Liver (tissue), 9 donors: ENCODE data around the gene APOBEC3G. TPM values are rescaled to one million over a fixed set of nuclear protein-coding genes. Genes with fewer than 3 reads are reported as not detected.

Experiments used
- DNase-seq: peaks from one replicate; pipeline ENCODE4 v3.0.0-alpha.2; 2017; ENCODE audit warnings: low spot score
- H3K27ac ChIP-seq, 2 donors: one replicate each; pipeline ENCODE4 v1.7.0; 2013; ENCODE audit warnings: inconsistent platforms in 2 of 2, low read length in 2 of 2, control low read depth in 1 of 2, low read depth in 1 of 2, mild to moderate bottlenecking in 1 of 2
- H3K27me3 ChIP-seq, 4 donors: one replicate each; pipeline versions ENCODE4 v1.6.1 to v1.7.0; 2013; ENCODE audit warnings: low read length in 3 of 4, inconsistent platforms in 1 of 4, mild to moderate bottlenecking in 1 of 4, moderate library complexity in 1 of 4; ENCODE audit not compliant: control insufficient read depth in 4 of 4, insufficient read depth in 4 of 4
- H3K36me3 ChIP-seq, 4 donors: one replicate each; pipeline versions ENCODE4 v1.6.1 to v1.7.0; 2013; ENCODE audit warnings: low read length in 3 of 4, mild to moderate bottlenecking in 3 of 4, low read depth in 1 of 4, moderate library complexity in 1 of 4; ENCODE audit not compliant: control insufficient read depth in 4 of 4, insufficient read depth in 3 of 4
- H3K4me1 ChIP-seq, 4 donors: one replicate each; pipeline versions ENCODE4 v1.6.1 to v1.7.0; 2013; ENCODE audit warnings: low read length in 3 of 4, mild to moderate bottlenecking in 3 of 4, moderate library complexity in 1 of 4; ENCODE audit not compliant: control insufficient read depth in 4 of 4, insufficient read depth in 4 of 4
- H3K4me3 ChIP-seq, 3 donors: one replicate each; pipeline versions ENCODE4 v1.6.1 to v1.7.0; 2013; ENCODE audit warnings: low read length in 3 of 3, control low read depth in 1 of 3, low read depth in 1 of 3, mild to moderate bottlenecking in 1 of 3
- H3K9ac ChIP-seq, 2 donors: one replicate each; pipeline ENCODE4 v1.7.0; 2013; ENCODE audit warnings: low read length in 2 of 2, mild to moderate bottlenecking in 2 of 2, moderate library complexity in 2 of 2, control low read depth in 1 of 2, low read depth in 1 of 2
- H3K9me3 ChIP-seq, 4 donors: one replicate each; pipeline versions ENCODE4 v1.6.1 to v1.7.0; 2013; ENCODE audit warnings: low read length in 3 of 4; ENCODE audit not compliant: control insufficient read depth in 4 of 4
- ATF3 ChIP-seq: IDR thresholded peaks from 2 replicates; pipeline ENCODE4 v1.6.1; 2016; ENCODE audit warnings: antibody characterized with exemption
- EGR1 ChIP-seq, 2 donors: IDR thresholded peaks; 2 replicates each; pipeline ENCODE4 v1.6.1; 2016 to 2018; ENCODE audit warnings: antibody characterized with exemption in 2 of 2, low read depth in 2 of 2
- FOXA1 ChIP-seq: IDR thresholded peaks from 2 replicates; pipeline ENCODE4 v1.6.1; 2016; ENCODE audit warnings: antibody characterized with exemption
- FOXA2 ChIP-seq: IDR thresholded peaks from 2 replicates; pipeline ENCODE4 v1.6.1; 2016; ENCODE audit warnings: antibody characterized with exemption
- HNF4A ChIP-seq, 2 donors: conservative IDR thresholded peaks; 2 replicates each; pipeline ENCODE4 v1.6.1; 2016; ENCODE audit warnings: antibody characterized with exemption in 2 of 2, mild to moderate bottlenecking in 2 of 2
- HNF4G ChIP-seq: IDR thresholded peaks from 2 replicates; pipeline ENCODE4 v1.6.1; 2016; ENCODE audit warnings: antibody characterized with exemption
- JUND ChIP-seq, 2 donors: IDR thresholded peaks; 2 replicates each; pipeline ENCODE4 v1.6.1; 2016; ENCODE audit warnings: antibody characterized with exemption in 2 of 2
- NR2F2 ChIP-seq: IDR thresholded peaks from 2 replicates; pipeline ENCODE4 v1.6.1; 2016; ENCODE audit warnings: antibody characterized with exemption
- RAD21 ChIP-seq, 2 donors: IDR thresholded peaks; 2 replicates each; pipeline ENCODE4 v1.6.1; 2016; ENCODE audit warnings: antibody characterized with exemption in 2 of 2, mild to moderate bottlenecking in 2 of 2
- REST ChIP-seq: IDR thresholded peaks from 2 replicates; pipeline ENCODE4 v1.6.1; 2016; ENCODE audit warnings: antibody characterized with exemption, mild to moderate bottlenecking
- RXRA ChIP-seq, 2 donors: IDR thresholded peaks; 2 replicates each; pipeline ENCODE4 v1.6.1; 2017 to 2018; ENCODE audit warnings: antibody characterized with exemption in 2 of 2, mild to moderate bottlenecking in 1 of 2
- SP1 ChIP-seq: IDR thresholded peaks from 2 replicates; pipeline ENCODE4 v1.6.1; 2018; ENCODE audit warnings: antibody characterized with exemption, mild to moderate bottlenecking
- TAF1 ChIP-seq: conservative IDR thresholded peaks from 2 replicates; pipeline ENCODE4 v1.6.1; 2016; ENCODE audit warnings: antibody characterized with exemption, mild to moderate bottlenecking
- WGBS: extraction: QIAGEN DNeasy Blood & Tissue Kit; methylation state at CpG from one replicate; pipeline ENCODE4 v1.1.7; 2013; 5-methylcytosine and 5-hydroxymethylcytosine counted together
- polyA plus RNA-seq, 2 donors: library from polyadenylated mRNA; stranded (reverse) in 1 of 2; unstranded in 1 of 2; fragments of 200-250 nt in 1 of 2; fragments of >200 nt in 1 of 2; fragmentation: Nextera tagmentation in 1 of 2; extraction: Ambion mirVana in 1 of 2; gene quantifications; one replicate each; pipeline versions ENCODE4 v1.2.1 to v1.2.3, GENCODE V29; 2013 to 2015
- total RNA-seq, 2 donors: library from RNA; depleted of rRNA; stranded (reverse); fragments of >200 nt; gene quantifications; one replicate each; pipeline ENCODE4 v1.2.3, GENCODE V29; 2014
- TF ChIP-seq, protein P1 (sequence below): IDR thresholded peaks from 2 replicates; pipeline ENCODE4 v1.6.1; 2016; ENCODE audit warnings: antibody characterized with exemption
- TF ChIP-seq, protein P2 (sequence below): IDR thresholded peaks from 2 replicates; pipeline ENCODE4 v1.6.1; 2016; ENCODE audit warnings: antibody characterized with exemption
- TF ChIP-seq, protein P3 (sequence below): fragments of 150-350 bp; IDR thresholded peaks from 2 replicates; pipeline ENCODE4 v1.5.1; 2017; ENCODE audit warnings: improper control_type of control experiment, low read depth, low read length; ENCODE audit not compliant: missing input control
- donor health status: healthy.
- donor health status: healthy.
- donor health status: healthy.
- donor health status: healthy.
- donor health status: healthy.

Gene APOBEC3G
- total and polyA plus RNA-seq, 4 donors: 1.9 to 9.2 (median 2.9) TPM

GRCh38 chr22:39098576-39098975 is 21.5 kb downstream of the APOBEC3G start:
- Histone ChIP-seq H3K4me3 (no peak overlapping the region), H3K9ac (no peak overlapping the region), H3K9me3 (no peaks in the 10 kb centered on the region), H3K4me1 (peaks cover 0 to 2% (median 0%) of the 10 kb centered on the region in 4 donors), H3K36me3 (no peaks in the 10 kb centered on the region), H3K27me3 (no peaks in the 10 kb centered on the region), H3K27ac (no peak overlapping the region)
- TF ChIP-seq, protein P1, sequence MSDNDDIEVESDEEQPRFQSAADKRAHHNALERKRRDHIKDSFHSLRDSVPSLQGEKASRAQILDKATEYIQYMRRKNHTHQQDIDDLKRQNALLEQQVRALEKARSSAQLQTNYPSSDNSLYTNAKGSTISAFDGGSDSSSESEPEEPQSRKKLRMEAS: no peak
- no peak for TF ChIP-seq TAF1
- no peak for TF ChIP-seq FOXA2
- TF ChIP-seq, protein P2, sequence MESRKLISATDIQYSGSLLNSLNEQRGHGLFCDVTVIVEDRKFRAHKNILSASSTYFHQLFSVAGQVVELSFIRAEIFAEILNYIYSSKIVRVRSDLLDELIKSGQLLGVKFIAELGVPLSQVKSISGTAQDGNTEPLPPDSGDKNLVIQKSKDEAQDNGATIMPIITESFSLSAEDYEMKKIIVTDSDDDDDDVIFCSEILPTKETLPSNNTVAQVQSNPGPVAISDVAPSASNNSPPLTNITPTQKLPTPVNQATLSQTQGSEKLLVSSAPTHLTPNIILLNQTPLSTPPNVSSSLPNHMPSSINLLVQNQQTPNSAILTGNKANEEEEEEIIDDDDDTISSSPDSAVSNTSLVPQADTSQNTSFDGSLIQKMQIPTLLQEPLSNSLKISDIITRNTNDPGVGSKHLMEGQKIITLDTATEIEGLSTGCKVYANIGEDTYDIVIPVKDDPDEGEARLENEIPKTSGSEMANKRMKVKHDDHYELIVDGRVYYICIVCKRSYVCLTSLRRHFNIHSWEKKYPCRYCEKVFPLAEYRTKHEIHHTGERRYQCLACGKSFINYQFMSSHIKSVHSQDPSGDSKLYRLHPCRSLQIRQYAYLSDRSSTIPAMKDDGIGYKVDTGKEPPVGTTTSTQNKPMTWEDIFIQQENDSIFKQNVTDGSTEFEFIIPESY: no peak
- no peak for TF ChIP-seq NR2F2
- no peak for TF ChIP-seq REST
- TF ChIP-seq, protein P3, sequence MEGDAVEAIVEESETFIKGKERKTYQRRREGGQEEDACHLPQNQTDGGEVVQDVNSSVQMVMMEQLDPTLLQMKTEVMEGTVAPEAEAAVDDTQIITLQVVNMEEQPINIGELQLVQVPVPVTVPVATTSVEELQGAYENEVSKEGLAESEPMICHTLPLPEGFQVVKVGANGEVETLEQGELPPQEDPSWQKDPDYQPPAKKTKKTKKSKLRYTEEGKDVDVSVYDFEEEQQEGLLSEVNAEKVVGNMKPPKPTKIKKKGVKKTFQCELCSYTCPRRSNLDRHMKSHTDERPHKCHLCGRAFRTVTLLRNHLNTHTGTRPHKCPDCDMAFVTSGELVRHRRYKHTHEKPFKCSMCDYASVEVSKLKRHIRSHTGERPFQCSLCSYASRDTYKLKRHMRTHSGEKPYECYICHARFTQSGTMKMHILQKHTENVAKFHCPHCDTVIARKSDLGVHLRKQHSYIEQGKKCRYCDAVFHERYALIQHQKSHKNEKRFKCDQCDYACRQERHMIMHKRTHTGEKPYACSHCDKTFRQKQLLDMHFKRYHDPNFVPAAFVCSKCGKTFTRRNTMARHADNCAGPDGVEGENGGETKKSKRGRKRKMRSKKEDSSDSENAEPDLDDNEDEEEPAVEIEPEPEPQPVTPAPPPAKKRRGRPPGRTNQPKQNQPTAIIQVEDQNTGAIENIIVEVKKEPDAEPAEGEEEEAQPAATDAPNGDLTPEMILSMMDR: no peak
- TF ChIP-seq EGR1 (IDR thresholded peaks at IDR 0.05; ENCODE audit: low read depth in 2 of 2): no peak
- no peak for TF ChIP-seq RAD21 (IDR thresholded peaks at IDR 0.05)
- no peak for TF ChIP-seq HNF4G
- TF ChIP-seq ATF3: no peak
- no peak for TF ChIP-seq JUND (IDR thresholded peaks at IDR 0.05)
- no peak for TF ChIP-seq SP1
- no peak for TF ChIP-seq FOXA1
- TF ChIP-seq HNF4A (conservative IDR thresholded peaks at IDR 0.05): no peak
- no peak for TF ChIP-seq RXRA (IDR thresholded peaks at IDR 0.05)
- 81% methylated on average over 8 of the region's 8 CpGs for WGBS
- no peak for DNase-seq

DNA sequence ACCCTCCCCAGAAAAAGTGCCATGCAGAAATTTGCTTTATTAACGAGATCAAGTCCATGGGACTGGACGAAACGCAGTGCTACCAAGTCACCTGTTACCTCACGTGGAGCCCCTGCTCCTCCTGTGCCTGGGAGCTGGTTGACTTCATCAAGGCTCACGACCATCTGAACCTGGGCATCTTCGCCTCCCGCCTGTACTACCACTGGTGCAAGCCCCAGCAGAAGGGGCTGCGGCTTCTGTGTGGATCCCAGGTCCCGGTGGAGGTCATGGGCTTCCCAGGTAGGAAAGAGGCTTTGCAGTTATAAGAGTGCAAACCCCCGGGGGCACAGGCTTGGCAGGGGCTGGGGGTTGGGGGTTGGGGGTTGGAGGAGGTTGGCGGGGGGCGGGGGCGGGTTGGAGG is 24.2 kb downstream of the APOBEC3G start:
- Histone ChIP-seq H3K4me1 (peaks cover 0 to 2% (median 0%) of the 10 kb centered on the region in 4 donors), H3K27me3 (no peaks in the 10 kb centered on the region), H3K4me3 (no peak overlapping the region), H3K9me3 (no peaks in the 10 kb centered on the region), H3K9ac (no peak overlapping the region), H3K27ac (no peak overlapping the region), H3K36me3 (no peaks in the 10 kb centered on the region)
- TF ChIP-seq EGR1 (IDR thresholded peaks at IDR 0.05; ENCODE audit: low read depth in 2 of 2): no peak
- TF ChIP-seq, protein P1: no peak
- 59% methylated on average over 12 of the region's 13 CpGs for whole genome bisulfite sequencing
- DNase-seq: no peak
